K562 treated with DMSO at 1 percent for 48 hours (cell line): Measurements from ENCODE around the gene RNF217. TPM values are rescaled to one million over a fixed set of nuclear protein-coding genes. Genes with fewer than 3 reads are reported as not detected.

Experiments used
- total RNA-seq: library from RNA; unstranded; fragments of 300-600 nt; gene quantifications from 2 replicates; pipeline ENCODE4 v1.2.3, GENCODE V29; 2022; ENCODE audit warnings: low replicate concordance; ENCODE audit errors: extremely low read depth

RNF217 gene
- not detected in 2 replicates for total RNA-seq

GRCh38 chr6:124961777-124962638 lies at the start of gene RNF217:
TSS of gene RNF217 (plus strand) at chr6:124962437. CDS start at chr6:124962545, 108 bp downstream.

Other genes starting within 250 kb of the RNF217 start
- gene TPD52L1, start 191.3 kb downstream of the RNF217 start, total RNA-seq: not detected in 2 replicates